Measurements from ENCODE around the gene CACNA1F.

Gene CACNA1F

GRCh38 chrX:49257846-49258748 lies 25.0 kb upstream of the CACNA1F start:
- DNase-seq (ENCODE audit: low read depth, low spot score) = no peak

DNA sequence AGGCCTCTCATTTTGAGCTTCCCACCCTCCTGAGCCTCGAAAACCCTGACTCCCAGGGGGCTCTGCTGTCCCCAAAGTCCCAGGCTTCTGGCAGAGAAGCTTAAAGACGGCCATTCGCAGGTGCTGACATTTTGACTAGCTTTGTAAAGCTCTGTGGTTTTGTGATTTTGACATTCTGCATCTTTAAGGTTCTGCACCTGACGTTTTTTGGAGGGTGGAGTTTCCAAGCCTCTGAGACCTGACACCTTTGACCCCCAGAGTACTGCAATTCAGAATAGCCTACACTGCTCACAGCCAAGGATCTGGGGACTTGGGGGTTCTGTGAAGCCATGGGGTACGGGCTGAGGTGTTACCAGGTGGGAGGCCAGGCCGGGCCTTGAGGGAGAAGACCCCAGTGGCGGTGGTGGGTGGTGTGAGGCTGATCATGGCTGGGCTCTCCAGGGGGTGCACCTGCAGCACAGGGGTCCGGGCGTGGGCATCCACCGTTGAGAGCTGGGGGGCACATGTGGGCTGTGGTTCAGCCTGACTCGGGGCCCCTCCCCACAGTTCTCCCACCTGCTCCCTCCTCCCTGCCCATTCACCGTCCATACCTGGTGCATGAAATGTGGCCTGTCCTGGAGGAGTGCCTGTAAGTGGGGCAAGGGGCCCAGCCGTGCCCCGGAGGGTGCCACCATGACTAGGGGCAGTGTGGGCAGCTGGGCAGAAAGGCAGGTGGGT lies 24.1 kb upstream of the CACNA1F start:
- DNase-seq (ENCODE audit: low read depth, low spot score) = no peak

- DNase-seq (ENCODE audit: low read depth, low spot score) = no peak
Observed at GRCh38 chrX:49256268-49256995, 23.3 kb upstream of the CACNA1F start.

DNA sequence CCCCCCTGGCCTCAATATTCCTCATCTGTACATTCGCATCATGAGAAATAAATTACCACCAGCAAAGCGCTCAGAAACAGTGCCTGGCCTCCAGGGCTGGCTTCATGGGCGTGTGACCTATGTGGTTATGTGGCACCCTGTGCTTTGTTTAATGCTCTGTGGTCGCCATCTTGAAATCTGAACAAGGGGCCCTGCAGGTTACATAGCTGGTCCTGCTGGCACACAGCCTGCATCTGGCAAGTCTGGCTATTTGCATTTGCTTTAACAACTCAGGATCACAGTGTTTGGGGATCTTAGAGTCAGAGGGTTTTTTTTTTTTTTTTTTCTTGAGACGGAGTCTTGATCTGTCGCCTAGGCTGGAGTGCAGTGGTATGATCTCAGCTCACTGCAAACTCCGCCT lies 21.5 kb upstream of the CACNA1F start:
- no peak for DNase-seq (ENCODE audit: low read depth, low spot score)

DNA sequence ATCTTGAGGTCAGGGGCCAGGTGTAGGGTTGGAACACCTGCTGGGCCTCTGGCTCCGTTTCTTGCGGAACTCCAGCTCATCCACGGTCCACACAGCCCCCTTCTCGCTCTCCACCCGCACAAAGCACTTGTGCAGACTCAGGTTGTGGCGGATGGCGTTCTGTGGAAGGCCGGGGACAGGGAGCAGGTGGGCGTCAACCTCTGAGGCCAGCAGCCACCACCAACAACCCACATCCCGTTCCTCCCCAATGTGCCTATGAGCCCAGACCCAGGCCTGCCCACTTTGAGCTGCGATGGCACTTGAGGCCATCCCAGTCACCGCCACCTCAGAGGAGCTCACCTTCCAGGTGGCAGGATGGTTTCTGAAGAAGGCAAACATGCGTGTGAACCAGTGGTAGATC lies 18.2 kb upstream of the CACNA1F start:
- DNase-seq (ENCODE audit: low read depth, low spot score) = no peak

GRCh38 chrX:49250578-49250977 lies 17.4 kb upstream of the CACNA1F start:
- DNase-seq (ENCODE audit: low read depth, low spot score) = no peak

GRCh38 chrX:49250066-49250465 lies 16.9 kb upstream of the CACNA1F start:
- no peak for DNase-seq (ENCODE audit: low read depth, low spot score)

GRCh38 chrX:49249616-49250015 lies 16.5 kb upstream of the CACNA1F start:
- DNase-seq (ENCODE audit: low read depth, low spot score) = no peak

DNA sequence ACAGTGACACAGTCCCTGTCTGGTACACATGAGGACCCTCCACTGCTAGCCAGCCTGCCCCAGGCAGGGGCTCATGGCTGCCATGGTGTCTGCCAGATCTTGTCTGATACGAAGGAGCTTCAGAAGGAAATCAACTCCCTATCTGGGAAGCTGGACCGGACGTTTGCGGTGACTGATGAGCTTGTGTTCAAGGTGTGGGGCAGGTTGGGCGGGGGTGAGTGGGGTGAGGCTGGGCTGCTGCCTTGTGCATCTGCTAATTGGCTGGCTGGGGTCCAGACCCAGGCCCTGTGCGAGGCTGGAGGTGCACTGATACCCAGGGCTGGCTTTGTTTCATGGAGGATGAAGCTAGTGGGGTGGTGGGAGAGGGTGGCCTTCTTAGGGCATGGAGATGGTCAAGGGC lies 15.9 kb upstream of the CACNA1F start:
- DNase-seq (ENCODE audit: low read depth, low spot score) = no peak

DNA sequence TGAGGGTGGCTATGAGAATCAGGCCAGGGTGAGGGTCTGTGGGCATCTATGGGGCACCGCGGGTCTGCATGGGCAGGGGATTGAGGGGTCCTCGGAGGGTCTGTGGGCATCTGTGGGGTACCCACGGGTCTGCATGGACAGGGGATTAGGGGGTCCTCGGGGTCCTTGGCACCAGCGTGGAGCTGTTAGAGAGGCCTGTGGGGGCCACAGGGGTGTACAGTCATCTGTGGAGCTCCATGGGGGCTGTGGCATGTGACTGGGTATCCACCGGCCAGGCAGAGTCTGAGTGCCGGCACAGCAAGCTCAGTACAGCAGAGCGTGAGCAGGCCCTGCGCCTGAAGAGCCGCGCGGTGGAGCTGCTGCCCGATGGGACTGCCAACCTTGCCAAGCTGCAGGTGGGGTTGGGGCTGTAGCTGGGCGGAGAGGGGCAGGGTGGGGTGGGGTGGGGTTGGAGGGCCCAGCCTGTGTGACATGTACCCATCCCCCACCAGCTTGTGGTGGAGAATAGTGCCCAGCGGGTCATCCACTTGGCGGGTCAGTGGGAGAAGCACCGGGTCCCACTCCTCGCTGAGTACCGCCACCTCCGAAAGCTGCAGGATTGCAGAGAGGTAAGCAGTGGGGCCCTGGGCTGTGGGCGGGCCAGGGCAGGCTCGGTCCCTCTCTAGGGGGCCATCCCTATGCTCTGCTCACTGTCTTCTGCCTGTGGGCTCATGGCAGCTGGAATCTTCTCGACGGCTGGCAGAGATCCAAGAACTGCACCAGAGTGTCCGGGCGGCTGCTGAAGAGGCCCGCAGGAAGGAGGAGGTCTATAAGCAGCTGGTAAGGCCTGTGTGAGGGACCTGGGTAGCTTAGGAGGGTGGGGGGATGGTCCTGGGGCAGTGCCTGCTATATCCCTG lies 15.0 kb upstream of the CACNA1F start:
- no peak for DNase-seq (ENCODE audit: low read depth, low spot score)

DNA sequence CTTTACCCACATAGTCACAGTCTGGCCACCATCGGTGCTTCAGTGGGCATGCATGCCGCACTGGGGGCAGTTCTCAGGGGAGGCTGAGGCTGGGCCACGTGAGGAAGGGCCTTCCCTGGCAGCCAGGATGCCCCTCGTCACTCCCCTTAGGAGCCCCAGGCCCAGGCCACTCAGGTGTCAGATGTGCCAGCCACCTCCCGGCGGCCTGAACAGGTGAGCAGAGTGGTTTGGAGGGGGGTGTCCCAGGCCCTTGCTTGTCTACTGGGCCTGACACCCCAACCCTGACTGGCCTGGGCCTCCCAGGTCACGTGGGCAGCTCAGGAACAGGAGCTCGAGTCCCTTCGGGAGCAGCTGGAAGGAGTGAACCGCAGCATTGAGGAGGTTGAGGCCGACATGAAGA lies 14.2 kb upstream of the CACNA1F start:
- no peak for DNase-seq (ENCODE audit: low read depth, low spot score)

DNA sequence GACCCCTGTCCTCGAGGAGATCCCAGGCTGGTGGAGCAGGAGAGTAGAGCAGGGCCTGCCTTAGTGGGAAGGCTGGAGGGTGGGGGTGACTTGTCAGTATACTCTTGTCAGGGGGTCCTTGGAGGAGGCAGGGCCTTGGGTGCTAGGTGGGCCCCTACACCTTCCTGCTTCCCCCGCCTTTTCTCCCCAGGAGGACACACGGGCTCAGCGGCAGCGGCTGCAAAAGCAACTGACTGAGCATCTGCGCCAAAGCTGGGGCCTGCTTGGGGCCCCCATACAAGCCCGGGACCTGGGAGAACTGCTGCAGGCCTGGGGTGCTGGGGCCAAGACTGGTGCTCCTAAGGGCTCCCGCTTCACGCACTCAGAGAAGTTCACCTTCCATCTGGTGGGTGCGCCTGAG lies 13.4 kb upstream of the CACNA1F start:
- no peak for DNase-seq (ENCODE audit: low read depth, low spot score)

DNA sequence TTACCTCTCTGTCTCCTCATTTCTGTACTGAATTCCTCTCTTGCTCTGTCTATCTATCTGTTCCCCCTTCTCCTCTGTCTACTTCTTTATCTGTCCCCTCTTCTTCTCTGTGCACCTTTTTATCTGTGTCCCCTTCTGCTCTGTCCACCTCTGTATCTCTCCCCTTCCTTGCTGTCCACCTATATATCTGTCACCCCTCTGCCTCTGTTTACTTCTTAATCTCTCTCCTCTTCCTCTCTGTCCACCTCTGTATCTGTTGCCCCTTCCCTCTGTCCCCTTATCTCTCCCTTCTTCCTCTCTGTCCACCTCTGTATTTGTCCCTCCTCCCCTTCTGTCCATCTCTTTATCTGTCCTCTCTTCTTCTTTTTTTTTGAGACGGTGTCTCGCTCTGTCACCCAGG lies 11.1 kb upstream of the CACNA1F start:
- no peak for DNase-seq (ENCODE audit: low read depth, low spot score)

- no peak for DNase-seq (ENCODE audit: low read depth, low spot score)
Observed at GRCh38 chrX:49243166-49243565, 10.0 kb upstream of the CACNA1F start.

DNA sequence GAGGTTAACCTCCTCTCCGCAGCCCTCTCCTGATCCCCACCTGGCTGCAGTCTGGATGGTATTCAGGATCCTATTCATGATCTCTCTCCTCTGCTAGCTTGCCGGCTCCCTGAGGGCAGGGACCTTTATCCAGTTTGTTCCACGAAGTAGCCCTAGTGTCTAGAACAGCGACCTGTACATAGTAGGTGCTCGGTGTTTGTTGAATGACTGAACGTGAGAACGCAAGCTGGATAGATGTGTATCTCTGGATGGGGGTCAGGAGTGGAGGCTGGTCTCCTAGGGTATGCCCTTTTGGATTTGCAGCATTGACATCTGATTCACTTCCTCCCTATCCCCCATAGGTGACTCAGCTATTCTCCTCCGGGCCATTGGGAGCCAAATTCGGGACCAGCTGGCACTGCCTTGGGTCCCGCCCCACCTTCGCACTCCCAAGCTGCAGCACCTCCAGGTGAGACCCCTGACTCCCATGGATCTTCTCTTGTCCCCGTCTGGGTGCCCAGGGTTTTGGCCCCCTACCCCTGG lies 9.5 kb upstream of the CACNA1F start:
- no peak for DNase-seq (ENCODE audit: low read depth, low spot score)

GRCh38 chrX:49238735-49239134 lies 5.6 kb upstream of the CACNA1F start:
- no peak for DNase-seq (ENCODE audit: low read depth, low spot score)

- no peak for DNase-seq (ENCODE audit: low read depth, low spot score)
Observed at GRCh38 chrX:49237060-49237459, 3.9 kb upstream of the CACNA1F start.

DNA sequence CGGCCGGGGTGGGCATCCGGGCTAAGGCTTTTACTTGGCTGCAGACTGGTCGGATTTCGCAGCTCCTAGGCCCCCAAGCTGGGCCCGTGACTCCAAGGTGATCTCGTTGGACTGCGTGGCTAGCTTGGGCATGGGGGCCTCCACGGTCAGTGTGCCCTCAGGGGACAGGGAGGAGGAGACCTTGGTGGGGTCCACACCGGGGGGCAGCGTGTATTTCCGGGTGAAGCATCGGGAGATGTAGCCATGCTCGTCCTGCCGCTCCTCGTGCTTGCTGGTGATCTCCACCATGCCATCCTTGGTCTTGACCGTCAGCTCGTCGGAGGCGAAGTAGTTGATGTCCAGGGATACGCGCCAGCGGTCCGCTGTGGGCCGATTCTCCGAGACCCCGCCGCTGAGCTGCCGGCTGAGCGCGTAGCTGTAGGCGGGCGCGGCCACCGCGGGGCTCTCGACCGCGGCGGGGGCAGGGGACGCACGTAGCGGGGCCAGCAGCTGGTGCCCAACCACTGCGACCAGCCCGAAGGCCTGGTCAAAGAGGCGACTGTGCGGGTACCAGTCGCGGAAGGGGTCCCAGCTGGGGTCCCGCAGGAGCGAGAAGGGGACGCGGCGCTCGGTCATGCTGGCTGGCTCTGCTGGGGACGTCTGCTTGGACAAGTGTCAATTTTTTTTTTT lies 881 bp upstream of the CACNA1F start:
- DNase-seq (ENCODE audit: low read depth, low spot score) = no peak

GRCh38 chrX:49232525-49232924 lies 615 bp downstream of the CACNA1F start:
- DNase-seq (ENCODE audit: low read depth, low spot score) = no peak

DNA sequence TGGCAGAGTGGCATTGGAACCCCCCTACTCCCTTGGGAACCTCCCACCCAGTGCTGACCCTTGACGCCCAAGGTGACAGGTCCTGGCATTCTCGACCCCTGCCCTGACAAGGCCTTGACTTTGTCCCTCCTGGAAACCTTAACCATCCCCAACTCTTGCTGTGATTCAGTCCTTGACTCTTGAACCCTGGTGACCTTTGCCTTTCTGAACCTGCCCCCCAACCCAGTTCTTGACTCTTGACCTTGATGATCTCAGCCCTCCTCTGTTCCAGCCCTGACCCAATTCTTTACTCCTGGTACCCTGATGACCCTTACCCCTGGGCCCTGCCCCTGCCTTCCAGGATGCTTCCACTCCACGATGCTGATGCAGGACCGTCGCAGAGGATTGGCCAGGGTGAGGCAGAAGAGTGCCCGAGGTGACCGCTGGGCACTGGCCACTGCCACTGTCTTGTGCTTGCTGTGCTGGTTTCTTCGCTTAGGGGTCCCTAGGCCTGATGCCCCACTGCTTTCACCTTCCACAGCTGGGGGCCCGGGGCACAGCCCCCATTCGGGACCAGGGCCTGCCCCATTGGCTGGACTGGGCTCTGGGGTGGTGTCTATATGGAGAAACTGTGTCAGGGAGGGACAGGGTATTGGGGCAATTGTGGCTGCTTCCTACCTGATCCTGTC lies 1.7 kb downstream of the CACNA1F start:
- DNase-seq (ENCODE audit: low read depth, low spot score) = no peak
